A673 (cell line): Measurements from ENCODE around the gene SCYGR3. TPM values are rescaled to one million over a fixed set of nuclear protein-coding genes. Genes with fewer than 3 reads are reported as not detected.

Experiments used
- BruUV-seq: library from RNA; stranded (reverse); fragments of 400-500 nt; replicated peaks from 2 replicates; lab custom pipeline; 2021; lab: Mats Ljungman, UMichigan
- CTCF ChIA-PET: fragments of 300-600 bp; sonication (Branson Sonifier 250); formaldehyde crosslinking; loops from one replicate; lab custom pipeline; 2022; ENCODE audit warnings: antibody characterized with exemption; lab: Charles Lee
- POLR2A ChIA-PET: fragments of 300-600 bp; sonication (Branson Sonifier 250); formaldehyde crosslinking; loops from one replicate; lab custom pipeline; 2022; ENCODE audit warnings: antibody characterized with exemption; ENCODE audit not compliant: low non-redundant PET; lab: Charles Lee
- DNase-seq: peaks from one replicate; pipeline ENCODE4 v3.0.0-alpha.2; 2015; ENCODE audit warnings: low spot score
- H3K27ac ChIP-seq: fragments of 200-600 bp; sonication (generic); 2 replicates; pipeline ENCODE4 v1.5.1; 2016; ENCODE audit warnings: mixed run types, low read depth, mild to moderate bottlenecking, mixed read lengths, antibody characterized with exemption, low read length; ENCODE audit not compliant: poor library complexity, severe bottlenecking
- H3K27me3 ChIP-seq: fragments of 200-600 bp; sonication (generic); replicated peaks from 2 replicates; pipeline ENCODE4 v1.6.1; 2017; ENCODE audit warnings: mixed run types, low read depth, mild to moderate bottlenecking, mixed read lengths, antibody characterized with exemption, low read length; ENCODE audit not compliant: insufficient read depth, poor library complexity
- H3K36me3 ChIP-seq: fragments of 200-600 bp; sonication (generic); 2 replicates; pipeline ENCODE4 v1.6.1; 2016; ENCODE audit warnings: mixed run types, mild to moderate bottlenecking, mixed read lengths, antibody characterized with exemption, low read length; ENCODE audit not compliant: insufficient read depth, poor library complexity, severe bottlenecking
- H3K4me1 ChIP-seq: fragments of 200-600 bp; sonication (generic); 2 replicates; pipeline ENCODE4 v1.6.1; 2017; ENCODE audit warnings: mixed run types, mild to moderate bottlenecking, mixed read lengths, antibody characterized with exemption, low read length; ENCODE audit not compliant: insufficient read depth, poor library complexity, severe bottlenecking
- H3K4me3 ChIP-seq: fragments of 200-600 bp; sonication (generic); 2 replicates; pipeline ENCODE4 v1.5.1; 2016; ENCODE audit warnings: low read depth, mixed run types, mild to moderate bottlenecking, mixed read lengths, low read length; ENCODE audit not compliant: poor library complexity, severe bottlenecking
- H3K9me3 ChIP-seq: fragments of 200-600 bp; sonication (generic); 2 replicates; pipeline ENCODE4 v1.6.1; 2016; ENCODE audit warnings: mixed run types, low read depth, mild to moderate bottlenecking, mixed read lengths, antibody characterized with exemption, low read length; ENCODE audit not compliant: poor library complexity, severe bottlenecking
- CTCF ChIP-seq: fragments of 300-800, 200-600 bp; sonication (generic); conservative IDR thresholded peaks from 2 replicates; pipeline ENCODE4 v1.5.1; 2017; ENCODE audit warnings: low read depth, mild to moderate bottlenecking, antibody characterized with exemption, low read length, moderate library complexity, mixed read lengths
- EZH2 ChIP-seq: fragments of 200-600 bp; sonication (generic); IDR thresholded peaks from 2 replicates; pipeline ENCODE4 v1.6.1; 2017; ENCODE audit warnings: borderline replicate concordance, low read depth, mild to moderate bottlenecking, mixed read lengths, antibody characterized with exemption, low read length; ENCODE audit not compliant: poor library complexity, severe bottlenecking
- intact Hi-C: fragments of 100-400 bp; cut with micrococcal nuclease; formaldehyde crosslinking; loops from one replicate; pipeline ENCODE4 v1.10.0; 2022; ENCODE audit not compliant: unreplicated experiment
- total RNA-seq: library from RNA; stranded (reverse); gene quantifications from 2 replicates; pipeline ENCODE4 v1.2.3, GENCODE V29; 2021

The SCYGR3 gene
- total RNA-seq, 1 experiment from 2014 or later = not detected

GRCh38 chr2:227625420-227625819, 10.8 kb upstream of the SCYGR3 start:
- ChIA-PET CTCF (no interaction called here), POLR2A (no interaction called here)
- Histone ChIP-seq H3K4me3 (no peak overlapping the region), H3K27me3 (no peaks in the 10 kb centered on the region), H3K9me3 (no peaks in the 10 kb centered on the region), H3K27ac (no peak overlapping the region), H3K4me1 (no peaks in the 10 kb centered on the region), H3K36me3 (no peaks in the 10 kb centered on the region)
- BruUV-seq = no TSS peak
- TF ChIP-seq CTCF (no peak), EZH2 (no peak)
- no peak for DNase-seq
- intact Hi-C loops = no loop called here

GRCh38 chr2:227623226-227623625, 8.6 kb upstream of the SCYGR3 start:
- intact Hi-C loops = no loop called here
- Histone ChIP-seq H3K4me3 (no peak overlapping the region), H3K4me1 (no peaks in the 10 kb centered on the region), H3K9me3 (no peaks in the 10 kb centered on the region), H3K27me3 (no peaks in the 10 kb centered on the region), H3K36me3 (no peaks in the 10 kb centered on the region), H3K27ac (no peak overlapping the region)
- ChIA-PET CTCF (no interaction called here), POLR2A (no interaction called here)
- no TSS peak for BruUV-seq
- peak; percentile 37 for DNase-seq
- TF ChIP-seq CTCF (no peak), EZH2 (no peak)

- ChIA-PET CTCF (no interaction called here), POLR2A (no interaction called here)
- intact Hi-C loops = no loop called here
- H3K4me1 ChIP-seq = no peaks in the 10 kb centered on the region
- no peak for TF ChIP-seq EZH2
- no peak for TF ChIP-seq CTCF
- H3K27me3 ChIP-seq = no peaks in the 10 kb centered on the region
- H3K9me3 ChIP-seq = no peaks in the 10 kb centered on the region
- DNase-seq = no peak
- no peaks in the 10 kb centered on the region for H3K36me3 ChIP-seq
- no peak within 1 kb of the TSS for H3K4me3 ChIP-seq
- no peak within 1 kb of the TSS for H3K27ac ChIP-seq
- BruUV-seq = no TSS peak
Measured at GRCh38 chr2:227617316-227618230, 2.9 kb upstream of the SCYGR3 start, which contains the start of gene SCYGR4. Gene SCYGR4, plus strand, starts transcription at chr2:227617498. Its CDS starts 0 bp downstream, at chr2:227617498.
